BJ (cell line): Measurements from ENCODE around the gene PRKAG2. TPM values are rescaled to one million over a fixed set of nuclear protein-coding genes. Genes with fewer than 3 reads are reported as not detected.

Source experiments
- CTCF ChIA-PET: fragments of 350-600 bp; formaldehyde crosslinking; extraction: SDS; loops from one replicate; lab custom pipeline; 2021; ENCODE audit warnings: antibody characterized with exemption, inconsistent platforms; lab: Yijun Ruan, JAX
- POLR2A ChIA-PET: fragments of 300-600 bp; sonication (Branson Sonifier 250); formaldehyde crosslinking; extraction: SDS; loops from one replicate; lab custom pipeline; 2021; ENCODE audit warnings: antibody characterized with exemption; lab: Charles Lee
- DNase-seq: peaks from one replicate; pipeline ENCODE4 v3.0.0-alpha.2; 2011; ENCODE audit warnings: low read depth
- H3K27me3 ChIP-seq: 2 replicates; pipeline ENCODE4 v1.6.0; 2011; ENCODE audit warnings: low read length; ENCODE audit not compliant: control insufficient read depth, insufficient read depth
- H3K36me3 ChIP-seq: 2 replicates; pipeline ENCODE4 v1.5.1; 2011; ENCODE audit warnings: low read length; ENCODE audit not compliant: control insufficient read depth, insufficient read depth
- H3K4me3 ChIP-seq: 2 replicates; pipeline ENCODE4 v1.5.1; 2011; ENCODE audit warnings: low read depth, mild to moderate bottlenecking, control low read depth, low read length
- polyA plus RNA-seq: library from polyadenylated mRNA; depleted of rRNA; stranded (reverse); fragments of >200 nt; gene quantifications from 2 replicates; pipeline ENCODE4 v1.2.3, GENCODE V29; 2011
- TF ChIP-seq, protein P1 (sequence below): IDR thresholded peaks from 2 replicates; pipeline ENCODE4 v1.5.1; 2011; ENCODE audit warnings: low read depth, mild to moderate bottlenecking, control low read depth, inconsistent platforms, low read length, moderate library complexity; ENCODE audit not compliant: insufficient read depth

The PRKAG2 gene
- polyA plus RNA-seq, 1 experiment = 11.3 TPM

DNA sequence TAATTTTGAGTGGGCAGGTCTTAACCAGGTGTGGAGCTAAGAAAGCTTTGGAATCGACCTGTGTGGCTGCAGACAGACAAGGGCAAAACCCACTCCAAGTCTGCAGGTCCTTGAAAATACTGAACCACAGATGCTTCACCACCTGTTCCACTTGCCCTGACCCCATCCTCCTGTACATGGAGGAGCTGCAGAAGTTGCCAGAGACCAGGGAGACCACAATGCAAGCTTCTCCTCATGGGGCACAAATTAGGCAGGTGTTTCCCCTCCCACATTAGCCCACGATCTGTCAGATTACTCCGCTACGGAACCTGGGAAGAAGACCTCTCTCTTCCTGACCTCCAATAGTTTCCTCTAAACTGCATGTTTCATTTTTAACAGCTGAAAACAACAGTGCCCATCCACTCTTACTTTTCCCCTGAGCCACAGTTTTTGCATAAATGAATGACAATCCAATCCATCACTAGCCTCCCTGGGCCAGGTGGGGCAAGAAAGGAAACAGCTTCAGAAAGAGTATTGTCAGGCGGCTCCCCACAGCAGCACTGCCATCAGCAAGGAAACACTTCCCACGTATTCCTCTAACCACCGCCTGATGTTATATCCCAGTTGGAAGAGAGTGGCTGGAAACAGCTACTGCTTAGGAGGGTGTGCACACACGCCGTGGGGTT is 141.6 kb downstream of the PRKAG2 start:
- CTCF ChIA-PET = interaction anchor here (0.9 to 2.6 kb wide), 5 partner anchors 8 to 103 kb away, joined by 3 to 10 read pairs (median 4); no protein-coding TSS in a partner anchor
- POLR2A ChIA-PET = no interaction called here
- TF ChIP-seq, protein P1, sequence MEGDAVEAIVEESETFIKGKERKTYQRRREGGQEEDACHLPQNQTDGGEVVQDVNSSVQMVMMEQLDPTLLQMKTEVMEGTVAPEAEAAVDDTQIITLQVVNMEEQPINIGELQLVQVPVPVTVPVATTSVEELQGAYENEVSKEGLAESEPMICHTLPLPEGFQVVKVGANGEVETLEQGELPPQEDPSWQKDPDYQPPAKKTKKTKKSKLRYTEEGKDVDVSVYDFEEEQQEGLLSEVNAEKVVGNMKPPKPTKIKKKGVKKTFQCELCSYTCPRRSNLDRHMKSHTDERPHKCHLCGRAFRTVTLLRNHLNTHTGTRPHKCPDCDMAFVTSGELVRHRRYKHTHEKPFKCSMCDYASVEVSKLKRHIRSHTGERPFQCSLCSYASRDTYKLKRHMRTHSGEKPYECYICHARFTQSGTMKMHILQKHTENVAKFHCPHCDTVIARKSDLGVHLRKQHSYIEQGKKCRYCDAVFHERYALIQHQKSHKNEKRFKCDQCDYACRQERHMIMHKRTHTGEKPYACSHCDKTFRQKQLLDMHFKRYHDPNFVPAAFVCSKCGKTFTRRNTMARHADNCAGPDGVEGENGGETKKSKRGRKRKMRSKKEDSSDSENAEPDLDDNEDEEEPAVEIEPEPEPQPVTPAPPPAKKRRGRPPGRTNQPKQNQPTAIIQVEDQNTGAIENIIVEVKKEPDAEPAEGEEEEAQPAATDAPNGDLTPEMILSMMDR = no peak
- DNase-seq = no peak
- Histone ChIP-seq H3K27me3 (no peaks in the 10 kb centered on the region), H3K4me3 (no peak overlapping the region), H3K36me3 (no peaks in the 10 kb centered on the region)

GRCh38 chr7:151732834-151733592 is 143.9 kb downstream of the PRKAG2 start:
- ChIA-PET POLR2A (no interaction called here), CTCF (interaction anchor here (0.9 to 1.7 kb wide), 2 partner anchors 9 to 100 kb away, joined by 3 to 5 read pairs; no protein-coding TSS in a partner anchor)
- no peak overlapping the region for H3K4me3 ChIP-seq
- no peaks in the 10 kb centered on the region for H3K36me3 ChIP-seq
- H3K27me3 ChIP-seq = no peaks in the 10 kb centered on the region
- TF ChIP-seq, protein P1 = no peak
- DNase-seq = no peak

- TF ChIP-seq, protein P1 = no peak
- Histone ChIP-seq H3K36me3 (no peaks in the 10 kb centered on the region), H3K4me3 (no peak overlapping the region), H3K27me3 (no peaks in the 10 kb centered on the region)
- no peak for DNase-seq
- ChIA-PET POLR2A (no interaction called here), CTCF (interaction anchor here (0.9 to 1.7 kb wide), 2 partner anchors 10 to 99 kb away, joined by 3 to 5 read pairs; no protein-coding TSS in a partner anchor)
Observed at GRCh38 chr7:151732292-151732691, 144.6 kb downstream of the PRKAG2 start.

DNA sequence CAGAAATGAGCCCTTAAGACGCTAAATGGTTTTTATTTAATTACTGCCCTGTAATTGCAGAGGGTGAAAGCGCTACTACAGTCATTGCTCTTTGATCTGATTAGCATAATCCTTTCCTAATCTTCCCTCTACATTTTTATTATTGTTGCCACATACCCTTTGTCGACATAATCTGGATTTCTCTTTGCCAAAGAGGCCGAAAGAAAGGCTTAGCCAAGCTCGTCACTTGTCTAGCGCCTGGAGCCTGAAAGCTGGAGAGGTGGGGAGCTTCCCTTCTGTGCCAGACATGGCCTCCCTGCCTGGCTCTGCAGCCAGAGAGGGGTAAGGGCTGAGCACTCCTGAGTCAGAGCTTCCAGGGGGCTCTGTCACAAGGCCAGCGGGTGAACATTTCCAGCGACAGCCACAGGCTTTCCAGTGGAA is 145.9 kb downstream of the PRKAG2 start:
- CTCF ChIA-PET = interaction anchor here (1.0 kb wide), 1 partner anchor 23 kb away, joined by 4 read pairs; no protein-coding TSS in a partner anchor

More for the DNA sequence above, 145.9 kb downstream of the PRKAG2 start:
- Histone ChIP-seq H3K27me3 (no peaks in the 10 kb centered on the region), H3K36me3 (no peaks in the 10 kb centered on the region), H3K4me3 (no peak overlapping the region)
- TF ChIP-seq, protein P1 = no peak
- POLR2A ChIA-PET = no interaction called here
- no peak for DNase-seq
